HCT116 (cell line): ENCODE measurements around the gene WNT9B. TPM values are rescaled to one million over a fixed set of nuclear protein-coding genes. Genes with fewer than 3 reads are reported as not detected.

Experiments used
- ATAC-seq: fragments of 200-7000 bp; cut with Tn5 transposase; 2 replicates; pipeline ENCODE4 v1.9.1; 2020; ENCODE audit warnings: mild to moderate bottlenecking, moderate library complexity
- BruUV-seq: library from RNA; stranded (reverse); fragments of 400-500 nt; replicated peaks from 2 replicates; lab custom pipeline; 2021; lab: Mats Ljungman, UMichigan
- CTCF ChIA-PET: fragments of 300-600 bp; sonication (Branson Sonifier 250); formaldehyde crosslinking; loops from one replicate; lab custom pipeline; 2021; ENCODE audit warnings: antibody characterized with exemption; lab: Charles Lee
- POLR2A ChIA-PET: fragments of 300-600, 350-600 bp; sonication (Branson Sonifier 250); formaldehyde crosslinking; loops from one replicate; lab custom pipeline; 2021; ENCODE audit warnings: antibody characterized with exemption; lab: Charles Lee
- RAD21 ChIA-PET, 2 experiments: fragments of 300-600 bp; sonication (Branson Sonifier 250); formaldehyde crosslinking; loops; one replicate each; lab custom pipeline; 2023; ENCODE audit warnings: low total read pairs in 2 of 2; ENCODE audit not compliant: uncharacterized antibody in 2 of 2, unreplicated experiment in 2 of 2, low non-redundant PET in 1 of 2; lab: Charles Lee
- DNase-seq: peaks from one replicate; pipeline ENCODE4 v3.0.0-alpha.2; 2010; ENCODE audit warnings: low read depth, low spot score
- H2AFZ ChIP-seq: fragments of 200-600 bp; shearing (Covaris generic), sonication (generic); 2 replicates; pipeline ENCODE4 v1.6.1; 2017; ENCODE audit warnings: low read depth, mixed run types, mixed read lengths, antibody characterized with exemption, low read length; ENCODE audit not compliant: poor library complexity, severe bottlenecking
- H3K27ac ChIP-seq: 2 replicates; pipeline ENCODE4 v1.5.1; 2012; ENCODE audit warnings: low read depth, low read length
- H3K27me3 ChIP-seq: fragments of 200-600 bp; sonication (generic); 2 replicates; pipeline ENCODE4 v1.6.1; 2016; ENCODE audit warnings: mixed run types, low read length, mixed read lengths; ENCODE audit not compliant: insufficient read depth
- H3K36me3 ChIP-seq, 2 experiments: fragments of 200-500 bp in 1 of 2; fragments of 200-600 bp in 1 of 2; sonication (Bioruptor generic) in 1 of 2; sonication (generic) in 1 of 2; 2 replicates each; pipeline versions ENCODE4 v1.5.1 to v1.6.1; 2014 to 2016; ENCODE audit warnings: low read length in 2 of 2, inconsistent platforms in 1 of 2, mixed read lengths in 1 of 2, mixed run types in 1 of 2; ENCODE audit not compliant: insufficient read depth in 2 of 2, control insufficient read depth in 1 of 2
- H3K4me1 ChIP-seq, 2 experiments: fragments of 200-600 bp in 1 of 2; sonication (generic) in 1 of 2; 2 replicates each; pipeline versions ENCODE4 v1.5.1 to v1.6.1; 2012 to 2017; ENCODE audit warnings: low read length in 2 of 2, inconsistent platforms in 1 of 2, mild to moderate bottlenecking in 1 of 2, mixed read lengths in 1 of 2, mixed run types in 1 of 2, moderate library complexity in 1 of 2; ENCODE audit not compliant: insufficient read depth in 2 of 2, control insufficient read depth in 1 of 2
- H3K4me2 ChIP-seq: fragments of 200-600 bp; sonication (generic); 2 replicates; pipeline ENCODE4 v1.6.1; 2017; ENCODE audit warnings: mixed run types, low read length, mixed read lengths
- H3K4me3 ChIP-seq, 2 experiments: fragments of 200-600 bp in 1 of 2; sonication (generic) in 1 of 2; replicated peaks in 1 of 2; 2 replicates each; pipeline ENCODE4 v1.5.1; 2011 to 2016; ENCODE audit warnings: low read length in 2 of 2, control low read depth in 1 of 2, low read depth in 1 of 2, mild to moderate bottlenecking in 1 of 2, mixed read lengths in 1 of 2, mixed run types in 1 of 2
- H3K79me2 ChIP-seq: fragments of 200-600 bp; sonication (generic); 2 replicates; pipeline ENCODE4 v1.6.1; 2017; ENCODE audit warnings: mild to moderate bottlenecking, mixed run types, low read length, moderate library complexity, mixed read lengths; ENCODE audit not compliant: insufficient read depth
- H3K9ac ChIP-seq: fragments of 200-600 bp; sonication (generic); 2 replicates; pipeline ENCODE4 v1.6.1; 2016; ENCODE audit warnings: low read length, mixed read lengths
- H3K9me2 ChIP-seq: fragments of 200-600 bp; sonication (generic), shearing (Covaris generic); 2 replicates; pipeline ENCODE4 v1.6.1; 2017; ENCODE audit warnings: mixed run types, mild to moderate bottlenecking, moderate library complexity; ENCODE audit not compliant: insufficient read depth
- H3K9me3 ChIP-seq, 2 experiments: fragments of 200-500 bp in 1 of 2; fragments of 200-600 bp in 1 of 2; sonication (Bioruptor generic) in 1 of 2; sonication (generic) in 1 of 2; 2 replicates each; pipeline ENCODE4 v1.6.1; 2014 to 2017; ENCODE audit warnings: low read length in 2 of 2, mixed read lengths in 2 of 2, inconsistent platforms in 1 of 2, low read depth in 1 of 2, mild to moderate bottlenecking in 1 of 2, mixed run types in 1 of 2, moderate library complexity in 1 of 2; ENCODE audit not compliant: control insufficient read depth in 1 of 2, insufficient read depth in 1 of 2
- H4K20me1 ChIP-seq: fragments of 200-600 bp; sonication (generic), shearing (Covaris generic); 2 replicates; pipeline ENCODE4 v1.6.1; 2017; ENCODE audit warnings: mixed run types, mild to moderate bottlenecking, moderate library complexity; ENCODE audit not compliant: insufficient read depth
- CTCF ChIP-seq, 3 experiments: fragments of 200-600 bp in 1 of 3; sonication (generic) in 1 of 3; IDR thresholded peaks in 2 of 3; conservative IDR thresholded peaks in 1 of 3; 2 replicates each; pipeline ENCODE4 v1.5.1; 2012 to 2017; ENCODE audit warnings: low read depth in 2 of 3, low read length in 2 of 3, antibody characterized with exemption in 1 of 3, borderline replicate concordance in 1 of 3, control low read depth in 1 of 3, mild to moderate bottlenecking in 1 of 3, mixed read lengths in 1 of 3, mixed run types in 1 of 3, moderate library complexity in 1 of 3; ENCODE audit not compliant: insufficient read depth in 1 of 3
- EGR1 ChIP-seq: IDR thresholded peaks from 2 replicates; pipeline ENCODE4 v1.6.1; 2012; ENCODE audit warnings: low read depth
- ELF1 ChIP-seq: IDR thresholded peaks from 2 replicates; pipeline ENCODE4 v1.6.1; 2012; ENCODE audit warnings: low read depth, borderline replicate concordance
- EZH2 ChIP-seq: fragments of 200-600 bp; sonication (generic); IDR thresholded peaks from 2 replicates; pipeline ENCODE4 v1.6.1; 2017; ENCODE audit warnings: antibody characterized with exemption, mixed run types
- MAX ChIP-seq: IDR thresholded peaks from 2 replicates; pipeline ENCODE4 v1.6.1; 2012
- SP1 ChIP-seq: IDR thresholded peaks from 2 replicates; pipeline ENCODE4 v1.6.1; 2012; ENCODE audit warnings: low read depth
- SRF ChIP-seq: IDR thresholded peaks from 2 replicates; pipeline ENCODE4 v1.6.1; 2012; ENCODE audit warnings: low read depth
- TCF7L2 ChIP-seq: IDR thresholded peaks from 2 replicates; pipeline ENCODE4 v1.7.0; 2011; ENCODE audit warnings: borderline replicate concordance, inconsistent platforms; ENCODE audit not compliant: insufficient read depth, insufficient read length; ENCODE audit errors: extremely low read depth
- YY1 ChIP-seq: IDR thresholded peaks from 2 replicates; pipeline ENCODE4 v1.6.1; 2011; ENCODE audit warnings: low read length, low read depth, moderate library complexity, mild to moderate bottlenecking; ENCODE audit not compliant: insufficient replicate concordance; ENCODE audit errors: extremely low read depth
- intact Hi-C: fragments of 100-400 bp; cut with micrococcal nuclease; formaldehyde crosslinking; loops from 2 replicates; pipeline ENCODE4 v1.10.0; 2022
- total RNA-seq: library from RNA; stranded (reverse); gene quantifications from one replicate; pipeline ENCODE4 v1.2.1, GENCODE V29; 2021; ENCODE audit not compliant: unreplicated experiment

Gene WNT9B
- total RNA-seq, 1 experiment from 2014 or later, result not detected

GRCh38 chr17:46876926-46877325 is 25.5 kb downstream of the WNT9B start:
- Histone ChIP-seq H3K9ac (no peak overlapping the region), H3K4me3 (no peak overlapping the region), H3K4me1 (peaks cover 3 to 10% of the 10 kb centered on the region in 2 experiments; a peak in 3 of 4 replicates), H2AFZ (no peak overlapping the region), H3K9me2 (no peaks in the 10 kb centered on the region), H4K20me1 (no peaks in the 10 kb centered on the region), H3K9me3 (no peaks in the 10 kb centered on the region), H3K36me3 (no peaks in the 10 kb centered on the region), H3K27me3 (no peaks in the 10 kb centered on the region), H3K79me2 (no peaks in the 10 kb centered on the region), H3K27ac (no peak overlapping the region), H3K4me2 (no peak overlapping the region)
- RAD21 ChIA-PET, result interaction anchor here (0.7 to 1.3 kb wide), 2 partner anchors 31 to 41 kb away, joined by 3 to 4 read pairs; no protein-coding TSS in a partner anchor
- ATAC-seq, result no peak
- POLR2A ChIA-PET, result no interaction called here
- TF ChIP-seq EGR1 (no peak), YY1 (no peak), SRF (no peak), EZH2 (no peak), CTCF (IDR thresholded peaks at IDR 0.05 in 2 of 3, conservative IDR thresholded peaks at IDR 0.05 in 1 of 3; ENCODE audit: borderline replicate concordance in 1 of 3, insufficient read depth in 1 of 3, low read depth in 2 of 3, low read length in 2 of 3) (no peak), SP1 (no peak), MAX (no peak), ELF1 (no peak), TCF7L2 (no peak)
- no TSS peak for BruUV-seq
- intact Hi-C loops, result no loop called here
- no peak for DNase-seq
- CTCF ChIA-PET, result interaction anchor here (0.5 to 2.0 kb wide), 13 partner anchors 9 to 873 kb away, joined by 3 to 10 read pairs (median 3); no protein-coding TSS in a partner anchor
